Measurements from ENCODE around the gene EXOC4.
"Not testable (repeated sequence)": the region's sequence is repeated elsewhere in the genome, so short reads cannot be mapped to it uniquely, and the experiment has no call there.

Gene EXOC4

DNA sequence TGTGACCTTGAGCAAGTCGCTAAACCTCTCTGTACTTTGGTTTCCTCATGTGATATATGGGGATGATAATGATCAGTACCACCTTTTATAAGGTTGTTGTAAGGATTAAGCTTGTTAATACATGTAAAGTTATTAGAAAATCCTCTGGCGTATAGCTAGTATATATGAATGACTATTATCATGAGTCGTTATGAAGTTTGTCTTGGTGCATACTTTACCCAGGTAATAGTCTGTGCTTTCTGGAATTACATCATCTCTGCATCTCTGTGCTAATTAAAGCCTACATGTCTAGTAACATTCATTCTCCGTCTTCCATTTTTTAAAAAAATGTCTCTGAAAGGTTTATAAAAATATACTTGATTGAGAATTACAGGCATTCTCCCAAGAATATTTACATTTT, 524.8 kb downstream of the EXOC4 start:
- in situ Hi-C loops (cut with HindIII; ENCODE audit: low sequenced_read_pairs), result no loop called here

DNA sequence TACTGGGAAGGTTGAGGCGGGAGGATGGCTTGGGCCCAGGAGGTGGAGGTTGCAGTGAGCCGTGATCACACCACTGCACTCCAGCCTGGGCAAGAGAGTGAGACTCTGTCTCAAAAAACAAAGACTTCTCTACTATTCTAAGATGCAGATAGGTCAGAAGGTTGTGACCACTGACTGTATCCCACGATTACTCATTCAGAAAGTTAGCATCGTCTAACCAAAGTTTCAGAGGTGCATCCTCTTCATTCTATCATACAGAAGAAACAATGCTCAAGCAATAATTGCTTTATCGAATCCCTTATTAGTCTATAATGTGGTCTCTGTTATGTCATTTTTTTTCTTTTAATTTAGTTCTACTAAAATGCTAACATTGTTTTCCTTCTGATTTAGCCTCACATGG, 525.6 kb downstream of the EXOC4 start:
- in situ Hi-C loops (cut with HindIII; ENCODE audit: low sequenced_read_pairs), result no loop called here

DNA sequence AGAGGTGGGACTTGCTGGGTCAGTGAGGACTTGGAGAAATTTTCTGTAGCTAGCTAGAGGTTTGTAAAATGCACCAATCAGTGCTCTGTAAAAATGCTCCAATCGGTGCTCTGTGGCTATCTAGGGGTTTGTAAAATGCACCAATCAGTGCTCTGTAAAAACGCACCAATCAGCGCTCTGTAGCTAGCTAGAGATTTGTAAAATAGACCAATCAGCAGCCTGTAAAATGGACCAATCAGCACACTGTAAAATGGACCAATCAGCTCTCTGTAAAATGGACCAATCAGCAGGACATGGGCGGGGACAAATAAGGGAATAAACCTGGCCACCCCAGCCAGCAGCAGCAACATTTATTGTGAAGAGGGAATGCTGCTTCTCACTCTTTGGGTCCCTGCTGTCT, 526.7 kb downstream of the EXOC4 start:
- in situ Hi-C loops (cut with HindIII; ENCODE audit: low sequenced_read_pairs), result not testable (repeated sequence)

DNA sequence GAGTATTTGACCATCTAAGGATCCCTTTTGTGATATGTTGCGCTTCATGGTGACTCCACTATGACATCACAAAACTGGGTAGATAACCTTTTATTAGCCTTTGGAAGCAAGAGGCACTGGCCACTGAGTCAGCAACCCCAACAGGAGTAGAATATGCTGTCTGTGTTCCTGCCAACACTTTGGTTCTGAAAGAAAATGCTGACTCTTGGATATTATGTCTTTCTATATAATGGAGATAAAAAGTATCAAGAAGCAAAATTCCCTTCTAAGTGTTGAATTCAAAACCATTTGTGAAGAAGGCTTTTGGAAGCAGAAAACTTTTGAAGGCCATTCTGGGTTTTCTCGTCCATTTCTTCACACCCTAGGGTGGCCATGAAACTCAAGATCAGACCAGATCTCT, 528.0 kb downstream of the EXOC4 start:
- in situ Hi-C loops (cut with HindIII; ENCODE audit: low sequenced_read_pairs), result no loop called here

DNA sequence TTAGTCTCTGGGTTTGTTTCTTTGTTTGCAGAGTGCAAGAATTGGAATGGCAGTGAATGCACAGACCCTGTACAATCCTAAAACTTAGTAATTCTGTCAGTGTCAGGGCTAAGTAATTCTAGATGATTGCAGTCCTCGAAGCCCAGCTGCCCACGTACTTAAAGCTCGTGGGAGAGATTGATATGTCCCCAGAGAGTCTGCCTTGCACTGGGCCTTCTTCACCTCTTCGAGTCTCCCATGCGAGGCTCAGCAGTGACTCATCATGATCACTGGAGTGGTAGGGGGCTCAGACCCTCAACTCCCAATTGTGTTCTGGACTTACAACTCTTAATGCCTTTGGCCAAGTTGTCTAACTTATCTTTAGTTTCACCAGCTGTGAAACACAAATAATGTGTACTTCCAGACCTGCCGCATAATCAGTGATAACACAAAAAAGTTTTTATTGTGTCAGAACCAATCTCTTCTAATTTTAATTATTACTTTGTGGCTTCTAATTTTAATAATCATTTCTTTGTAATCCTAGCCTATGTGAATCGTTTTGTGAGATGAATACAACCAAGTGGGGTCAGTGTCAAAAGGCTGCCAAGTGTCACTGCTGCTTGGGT, 528.7 kb downstream of the EXOC4 start:
- in situ Hi-C loops (cut with HindIII; ENCODE audit: low sequenced_read_pairs), result no loop called here

DNA sequence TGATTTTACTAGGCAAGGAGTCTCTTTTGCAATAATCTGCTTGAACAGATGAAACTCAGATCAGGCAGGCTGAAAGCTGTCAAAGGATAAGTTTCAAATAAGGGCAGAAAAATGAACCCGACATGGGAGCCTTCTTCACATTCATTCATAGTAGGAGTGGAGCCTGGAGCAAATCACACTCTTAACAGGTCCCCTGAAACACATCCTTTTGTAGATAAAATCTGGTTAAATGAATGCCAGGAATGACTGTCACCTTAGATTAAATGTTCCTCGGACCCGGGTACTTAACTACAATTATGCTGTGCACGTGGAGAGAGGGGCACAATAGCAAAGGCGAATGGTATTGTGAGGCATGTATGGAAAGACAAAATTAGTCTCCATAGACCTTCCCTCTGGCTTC, 529.6 kb downstream of the EXOC4 start:
- in situ Hi-C loops (cut with HindIII; ENCODE audit: low sequenced_read_pairs), result no loop called here

DNA sequence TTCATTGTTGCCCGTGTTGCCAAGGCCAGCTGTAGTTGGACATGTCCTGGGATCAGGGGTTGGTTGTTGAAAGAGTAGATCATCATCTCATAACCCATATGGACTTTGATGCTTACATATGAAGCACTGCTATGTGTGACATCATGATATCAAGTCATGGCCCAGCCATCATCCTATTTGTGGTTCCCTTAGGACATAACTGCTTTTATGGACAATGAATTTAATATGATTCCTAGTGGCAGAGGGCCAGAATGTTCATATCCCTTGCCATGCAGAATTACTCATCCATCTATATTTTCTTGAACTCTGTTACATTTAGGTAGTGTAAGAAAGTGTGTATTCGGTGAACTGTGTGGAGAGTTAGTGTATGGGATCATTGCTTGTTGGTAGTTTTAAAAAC, 530.4 kb downstream of the EXOC4 start:
- in situ Hi-C loops (cut with HindIII; ENCODE audit: low sequenced_read_pairs), result no loop called here

DNA sequence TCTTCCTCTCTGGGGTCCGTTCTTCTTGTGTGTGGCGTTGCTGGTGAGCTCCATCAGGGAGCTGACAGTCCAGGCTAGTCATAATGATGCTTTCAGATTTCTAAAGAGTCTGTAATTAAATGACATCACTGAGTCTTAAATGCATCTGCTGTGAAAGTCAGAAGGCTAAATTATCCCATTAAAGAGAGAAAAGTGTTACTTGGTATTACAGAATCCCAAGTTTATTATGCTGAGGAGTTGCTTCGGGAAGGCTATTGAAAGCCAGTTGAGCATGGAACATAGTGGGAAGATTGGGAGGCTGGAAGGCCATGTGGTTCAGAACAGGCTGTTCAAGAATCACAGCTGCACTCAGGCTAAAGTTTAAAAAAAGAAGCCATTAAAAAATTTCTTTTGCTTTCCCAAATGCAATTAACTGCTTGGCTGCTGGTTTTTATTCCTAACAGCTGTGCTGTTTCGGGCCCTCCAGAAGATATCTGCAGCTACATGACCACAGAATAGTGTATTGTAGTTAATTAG, 531.7 kb downstream of the EXOC4 start:
- in situ Hi-C loops (cut with HindIII; ENCODE audit: low sequenced_read_pairs), result no loop called here

DNA sequence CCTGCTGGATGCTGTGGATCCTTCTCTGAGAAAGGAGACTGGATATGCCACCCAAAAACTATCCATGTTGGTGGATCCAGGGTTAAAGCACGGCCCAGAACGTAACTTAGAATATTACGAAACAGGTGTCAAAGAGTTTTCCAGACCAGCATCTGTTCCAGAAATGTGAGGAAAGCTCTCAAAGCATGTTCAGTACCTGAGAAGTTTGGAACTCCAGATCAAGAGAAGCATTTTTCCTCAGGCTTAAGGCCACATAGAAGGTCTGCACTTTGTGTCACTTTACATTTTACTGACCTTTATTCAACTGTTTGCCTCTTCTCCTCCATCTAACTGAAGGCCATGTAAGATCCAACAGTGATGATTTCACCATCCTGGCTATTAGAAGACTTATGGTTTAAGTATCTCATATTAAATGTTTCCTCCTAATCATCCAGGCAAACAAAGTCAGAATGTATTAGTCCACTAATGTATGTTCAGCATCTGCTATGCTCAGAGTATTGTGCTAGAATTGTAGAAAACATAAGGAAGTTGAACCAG, 533.6 kb downstream of the EXOC4 start:
- in situ Hi-C loops (cut with HindIII; ENCODE audit: low sequenced_read_pairs), result no loop called here

DNA sequence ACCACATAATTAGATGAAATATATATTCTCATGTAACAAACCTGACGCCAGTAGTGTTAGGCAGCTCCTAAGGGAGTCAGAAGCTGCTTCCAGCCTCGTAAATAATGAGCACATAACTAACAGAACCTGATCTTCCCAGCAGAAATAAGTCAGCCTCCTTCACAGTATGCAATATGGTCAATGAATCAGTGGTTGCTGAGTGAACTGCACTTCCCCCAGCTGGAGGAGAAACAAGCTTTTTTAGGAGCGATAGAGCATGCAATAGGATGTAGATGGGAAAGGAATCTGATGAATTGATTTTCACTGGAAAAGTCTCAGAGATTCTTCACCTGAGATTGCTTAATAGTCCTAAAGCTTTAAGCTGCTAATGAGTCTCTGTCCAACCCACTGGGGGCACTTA, 537.1 kb downstream of the EXOC4 start:
- in situ Hi-C loops (cut with HindIII; ENCODE audit: low sequenced_read_pairs), result no loop called here

DNA sequence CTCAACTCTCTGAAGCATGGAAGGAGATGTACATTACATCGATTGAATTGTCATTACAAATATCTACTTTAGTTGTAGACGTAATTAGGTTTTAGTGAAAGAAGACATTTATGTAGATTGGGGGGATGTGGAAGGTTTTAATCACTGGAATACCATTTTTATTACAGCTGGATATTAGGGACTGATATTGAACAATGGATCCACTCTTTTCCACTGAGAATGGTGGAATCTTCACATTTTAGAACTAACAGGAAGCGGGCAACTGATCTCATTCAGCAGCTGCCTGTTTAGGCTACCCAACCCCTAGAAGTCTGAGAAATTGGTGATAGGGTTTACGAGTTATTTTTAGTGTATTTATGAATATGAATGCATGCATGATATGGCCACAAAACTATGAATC, 538.0 kb downstream of the EXOC4 start:
- in situ Hi-C loops (cut with HindIII; ENCODE audit: low sequenced_read_pairs), result no loop called here

DNA sequence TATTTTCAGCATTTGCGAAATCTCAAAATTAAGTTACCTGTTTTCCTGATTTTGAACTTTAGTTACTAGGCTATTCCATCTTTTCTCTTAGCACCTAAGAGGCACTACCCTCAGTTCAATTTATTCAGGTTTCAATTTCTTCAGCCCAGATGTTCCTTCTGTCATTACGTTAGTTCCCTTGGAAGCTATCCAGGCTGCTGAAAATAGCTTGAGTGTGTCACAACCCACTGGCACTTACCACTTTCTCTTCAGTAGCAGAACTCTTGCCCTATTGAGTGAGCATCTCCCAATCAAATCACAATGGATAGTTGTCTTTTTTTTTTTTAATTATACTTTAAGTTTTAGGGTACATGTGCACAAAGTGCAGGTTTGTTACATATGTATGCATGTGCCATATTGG, 541.6 kb downstream of the EXOC4 start:
- in situ Hi-C loops (cut with HindIII; ENCODE audit: low sequenced_read_pairs), result no loop called here

DNA sequence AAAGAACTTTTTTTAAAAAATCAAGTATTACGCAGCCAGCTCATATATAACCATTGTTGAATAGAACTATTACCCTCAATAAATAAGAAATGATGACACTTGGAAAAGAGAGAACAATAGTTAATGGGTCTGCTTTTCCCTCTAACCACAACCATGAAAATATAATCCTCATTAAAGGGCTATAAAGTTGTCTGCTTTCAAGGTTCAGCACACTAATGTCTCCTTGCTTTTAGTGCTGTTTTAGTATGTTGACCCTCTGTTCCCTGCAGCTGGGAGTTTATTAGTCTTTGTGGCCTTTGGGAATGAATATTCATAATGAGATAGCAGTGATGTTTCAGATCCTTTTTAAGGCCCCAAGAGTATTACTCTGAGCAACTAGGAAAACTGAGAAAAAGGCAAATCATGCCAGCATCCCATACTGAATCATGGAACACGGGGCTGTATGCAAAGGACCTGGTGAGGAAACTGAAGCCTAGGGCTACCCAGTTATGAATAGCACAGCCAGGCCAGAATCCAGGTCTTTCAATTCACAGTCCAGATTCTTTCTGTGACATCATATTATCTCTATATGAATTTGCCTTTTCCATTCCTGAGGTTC, 542.3 kb downstream of the EXOC4 start:
- in situ Hi-C loops (cut with HindIII; ENCODE audit: low sequenced_read_pairs), result loop anchor here (5.0 kb wide), 1 partner anchor 68 kb away; no protein-coding TSS in a partner anchor

DNA sequence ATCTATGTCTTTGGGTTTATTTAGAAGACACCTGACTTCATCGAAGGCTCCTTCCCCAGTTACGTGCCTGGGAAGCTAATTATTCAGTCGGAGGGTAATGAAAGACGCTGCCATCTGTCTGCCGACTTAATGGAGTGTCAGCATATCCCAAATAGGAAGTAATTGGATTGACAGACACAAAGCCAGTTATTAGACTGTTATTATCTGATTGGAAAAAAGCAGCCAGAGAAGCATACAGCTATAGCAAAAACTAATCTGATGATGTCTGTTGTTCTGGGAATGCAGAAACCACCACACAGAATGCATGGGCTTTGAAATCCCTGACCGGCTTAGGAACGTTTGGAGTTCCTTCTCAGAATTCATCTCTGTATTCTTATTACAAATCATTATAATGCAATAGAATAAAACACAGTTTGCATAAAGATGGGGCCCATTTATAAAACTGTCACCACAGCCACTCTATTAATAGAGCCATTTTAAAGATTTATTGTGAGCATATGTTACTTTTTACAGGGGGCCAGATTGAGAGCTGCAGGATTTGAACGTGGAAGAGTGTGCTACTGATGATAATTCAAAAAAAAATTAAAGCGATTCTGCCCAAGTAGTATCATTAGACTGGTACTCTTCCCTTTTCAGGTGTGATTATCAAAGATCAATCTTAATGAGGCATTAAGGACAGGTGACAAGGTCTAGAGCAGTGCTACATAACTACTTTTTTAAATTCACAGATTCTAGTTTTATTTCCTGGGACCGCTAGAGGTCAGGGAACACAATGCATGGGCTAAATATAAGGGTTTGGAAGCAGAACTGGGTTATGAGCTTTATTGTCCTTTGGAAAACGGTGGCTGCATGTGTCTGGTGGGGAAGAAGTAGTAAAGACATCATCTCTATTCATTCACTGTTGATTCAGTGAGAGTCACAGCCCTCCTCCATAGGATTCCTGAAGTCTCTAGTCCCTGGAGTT, 544.2 kb downstream of the EXOC4 start:
- in situ Hi-C loops (cut with HindIII; ENCODE audit: low sequenced_read_pairs), result loop anchor here (5.0 kb wide), 1 partner anchor 70 kb away; no protein-coding TSS in a partner anchor

DNA sequence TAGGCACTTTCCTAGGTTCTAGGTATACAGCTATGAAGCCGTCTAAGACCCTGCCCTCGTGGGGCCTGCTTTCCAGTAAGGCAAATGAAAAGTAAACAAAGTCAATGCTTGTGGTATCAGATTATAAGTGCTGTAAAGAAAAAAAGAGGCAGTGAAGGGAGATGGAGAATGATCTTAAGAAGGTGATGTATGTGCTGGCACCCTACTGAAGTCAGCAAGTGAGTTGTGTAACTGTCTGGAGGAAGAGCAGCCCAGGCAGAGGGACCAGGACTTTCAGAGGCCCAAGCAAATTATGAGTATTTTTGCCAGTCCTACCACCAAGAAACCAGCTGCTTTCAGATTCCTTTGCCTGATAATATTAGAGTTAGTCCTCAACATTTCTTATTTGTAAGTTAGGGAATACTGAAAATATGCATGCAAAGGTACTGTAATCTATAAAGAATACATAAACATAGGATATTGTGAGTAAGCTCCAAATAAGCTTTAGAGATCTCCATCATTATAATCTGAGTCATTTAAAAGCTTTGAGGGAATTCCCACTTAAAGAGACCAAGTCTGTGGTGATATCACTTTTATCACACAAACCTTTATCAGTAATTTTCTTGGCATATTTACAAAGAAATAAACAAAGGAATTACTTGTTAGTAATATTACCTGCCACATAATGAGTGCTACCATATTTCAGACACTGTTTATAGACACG, 545.1 kb downstream of the EXOC4 start:
- in situ Hi-C loops (cut with HindIII; ENCODE audit: low sequenced_read_pairs), result loop anchor here (5.0 kb wide), 1 partner anchor 71 kb away; no protein-coding TSS in a partner anchor

DNA sequence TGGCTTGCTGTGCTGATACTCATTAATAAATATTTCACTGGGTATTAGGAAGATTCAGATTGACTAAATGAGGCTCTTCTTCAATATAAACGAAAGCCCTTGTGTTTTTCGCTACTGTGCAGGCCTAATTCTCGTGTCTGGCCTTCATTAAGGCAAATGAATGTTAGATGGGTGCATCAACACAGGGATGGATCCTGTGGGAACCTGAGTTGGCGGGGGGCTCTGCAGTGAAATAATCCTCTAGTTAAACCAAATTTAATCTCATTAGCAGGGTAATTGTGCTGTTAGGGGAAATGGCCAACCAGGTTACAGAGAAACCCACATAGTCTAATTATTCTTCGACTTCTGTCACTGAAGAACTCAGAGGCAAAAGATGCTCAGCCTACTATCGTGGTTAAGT, 548.5 kb downstream of the EXOC4 start:
- in situ Hi-C loops (cut with HindIII; ENCODE audit: low sequenced_read_pairs), result no loop called here

DNA sequence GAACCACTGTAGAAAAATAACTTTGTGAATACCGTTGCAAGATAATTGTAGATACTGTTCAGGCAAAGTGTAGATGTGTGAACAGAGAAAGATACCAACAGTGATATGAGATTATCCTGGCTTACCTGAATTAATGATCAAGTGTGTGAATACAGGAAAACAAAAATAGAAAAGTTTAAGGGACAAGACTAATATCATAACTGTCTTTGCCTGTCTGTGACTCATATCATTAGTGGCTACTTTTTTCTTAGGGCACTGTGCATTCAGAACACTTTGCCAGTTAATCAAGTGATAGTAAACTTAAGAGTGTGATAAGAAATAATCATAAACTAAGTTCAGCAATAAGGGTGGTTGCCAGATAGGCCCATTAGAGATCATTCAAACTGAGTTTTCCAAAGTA, 551.2 kb downstream of the EXOC4 start:
- in situ Hi-C loops (cut with HindIII; ENCODE audit: low sequenced_read_pairs), result no loop called here

DNA sequence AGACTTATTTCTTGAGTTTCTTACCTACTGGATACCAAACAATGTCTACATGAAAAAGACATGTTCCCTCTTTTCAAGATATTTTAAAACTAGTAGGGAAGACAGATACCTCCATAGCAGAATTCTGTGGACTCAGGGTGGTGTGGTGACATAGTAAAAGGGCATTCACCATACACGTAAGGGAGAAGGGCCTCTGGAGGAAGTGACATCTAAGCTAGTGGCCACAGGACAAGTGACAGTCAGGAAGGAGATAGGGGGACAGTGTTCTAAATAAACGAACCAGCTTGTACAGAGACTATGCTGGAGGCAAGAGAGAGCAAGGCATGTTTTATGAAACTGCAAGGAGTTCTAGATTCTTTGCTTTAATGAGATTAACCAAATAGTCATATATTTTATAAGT, 552.5 kb downstream of the EXOC4 start:
- in situ Hi-C loops (cut with HindIII; ENCODE audit: low sequenced_read_pairs), result no loop called here

DNA sequence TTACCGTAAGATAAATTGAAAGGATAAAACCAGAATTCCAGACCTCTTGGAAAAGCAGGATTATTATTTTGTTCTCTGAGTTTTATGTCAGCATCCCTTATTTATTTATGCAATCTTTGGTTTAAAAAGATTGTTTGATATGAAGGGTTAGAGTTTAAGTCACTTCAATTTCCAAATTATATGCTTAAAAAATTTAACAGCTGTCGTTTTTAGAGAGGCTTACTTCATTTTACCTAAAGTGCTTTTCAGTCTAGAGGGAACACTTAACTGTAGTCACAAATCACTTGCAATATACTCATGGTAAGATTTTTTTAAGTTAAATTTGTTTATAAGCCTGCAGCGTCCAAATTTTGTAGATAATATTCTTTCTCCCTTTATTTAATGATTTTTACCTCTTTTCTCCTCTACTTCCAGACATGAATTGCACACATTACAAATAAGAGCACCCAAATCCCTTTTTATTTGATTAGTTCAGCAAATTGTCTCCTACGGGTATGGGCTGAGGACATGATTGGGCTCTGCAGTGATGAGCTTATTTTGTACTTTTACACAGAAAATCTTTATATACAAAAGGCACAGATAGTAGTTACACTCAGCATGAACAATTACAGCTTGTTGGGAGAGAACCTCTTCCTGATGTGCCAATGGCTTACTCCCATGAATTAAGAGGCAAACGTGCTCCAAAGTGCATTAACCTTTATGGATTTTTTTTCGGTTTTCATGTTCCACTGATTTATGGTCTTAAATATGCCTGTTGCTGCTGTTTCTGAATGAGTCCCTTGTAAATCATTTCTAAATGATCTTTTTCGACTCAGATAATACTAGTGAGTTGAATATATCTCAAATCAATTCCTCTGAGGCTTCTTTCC, 555.0 kb downstream of the EXOC4 start:
- in situ Hi-C loops (cut with HindIII; ENCODE audit: low sequenced_read_pairs), result no loop called here

DNA sequence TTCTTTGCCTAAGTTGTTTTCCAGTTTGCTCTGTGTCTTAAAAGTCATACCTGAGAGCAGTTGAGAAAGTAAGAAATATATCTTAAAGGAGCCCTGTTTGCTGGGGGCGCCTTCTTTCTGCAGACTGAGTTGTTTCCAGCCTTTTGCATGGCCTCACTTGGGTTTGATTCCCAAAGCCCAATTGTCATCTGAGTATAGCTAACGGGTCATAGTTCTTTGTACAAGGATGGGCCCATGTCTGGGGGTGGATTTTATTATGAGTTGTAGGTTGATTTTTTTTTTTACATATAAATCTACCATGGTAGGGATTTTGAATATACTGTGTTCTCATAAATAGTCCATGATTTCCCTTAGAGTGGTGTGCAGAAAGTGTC, 555.6 kb downstream of the EXOC4 start:
- in situ Hi-C loops (cut with HindIII; ENCODE audit: low sequenced_read_pairs), result no loop called here

All from endothelial cell of hepatic sinusoid (primary cell).